Measurements from ENCODE around the gene MALT1.

GRCh38 chr18:58748899-58749595 lies 77.8 kb downstream of the MALT1 start:
- TF ChIP-seq, protein P1, sequence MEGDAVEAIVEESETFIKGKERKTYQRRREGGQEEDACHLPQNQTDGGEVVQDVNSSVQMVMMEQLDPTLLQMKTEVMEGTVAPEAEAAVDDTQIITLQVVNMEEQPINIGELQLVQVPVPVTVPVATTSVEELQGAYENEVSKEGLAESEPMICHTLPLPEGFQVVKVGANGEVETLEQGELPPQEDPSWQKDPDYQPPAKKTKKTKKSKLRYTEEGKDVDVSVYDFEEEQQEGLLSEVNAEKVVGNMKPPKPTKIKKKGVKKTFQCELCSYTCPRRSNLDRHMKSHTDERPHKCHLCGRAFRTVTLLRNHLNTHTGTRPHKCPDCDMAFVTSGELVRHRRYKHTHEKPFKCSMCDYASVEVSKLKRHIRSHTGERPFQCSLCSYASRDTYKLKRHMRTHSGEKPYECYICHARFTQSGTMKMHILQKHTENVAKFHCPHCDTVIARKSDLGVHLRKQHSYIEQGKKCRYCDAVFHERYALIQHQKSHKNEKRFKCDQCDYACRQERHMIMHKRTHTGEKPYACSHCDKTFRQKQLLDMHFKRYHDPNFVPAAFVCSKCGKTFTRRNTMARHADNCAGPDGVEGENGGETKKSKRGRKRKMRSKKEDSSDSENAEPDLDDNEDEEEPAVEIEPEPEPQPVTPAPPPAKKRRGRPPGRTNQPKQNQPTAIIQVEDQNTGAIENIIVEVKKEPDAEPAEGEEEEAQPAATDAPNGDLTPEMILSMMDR (IDR thresholded peaks at IDR 0.05; ENCODE audit: low read depth, low read length), result no peak
- no peak for TF ChIP-seq POLR2A (IDR thresholded peaks at IDR 0.05; ENCODE audit: extremely low read depth, insufficient read length)

Data from NB4 (cell line).